Activated T-helper 1 cell treated with Interleukin-2 at 50 U/mL for 16 hours (primary cell): ENCODE results near the gene PDE1A.

Experiments
- DNase-seq: peaks from one replicate; pipeline ENCODE4 v3.0.0-alpha.2; 2020; ENCODE audit warnings: low read depth

PDE1A gene

DNA sequence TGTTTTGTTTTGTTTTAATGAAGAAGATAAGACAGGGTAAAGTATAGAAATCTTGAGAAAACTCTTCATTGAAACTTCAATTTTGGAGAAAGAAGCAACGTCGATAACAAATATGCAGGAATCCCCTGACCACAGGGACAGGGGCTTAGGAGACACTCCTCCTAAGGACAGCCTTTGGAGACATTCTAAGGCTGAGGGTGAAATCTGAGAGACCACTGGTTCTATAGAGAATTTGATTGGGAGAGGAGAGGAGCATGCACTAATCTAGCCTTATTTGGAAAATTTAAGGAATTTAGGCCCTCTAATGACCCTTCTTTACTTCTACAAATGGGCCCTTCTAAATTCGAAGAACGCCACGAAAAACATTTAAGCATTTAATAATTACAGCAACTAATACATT lies 233.5 kb downstream of the PDE1A start:
- no peak for DNase-seq

DNA sequence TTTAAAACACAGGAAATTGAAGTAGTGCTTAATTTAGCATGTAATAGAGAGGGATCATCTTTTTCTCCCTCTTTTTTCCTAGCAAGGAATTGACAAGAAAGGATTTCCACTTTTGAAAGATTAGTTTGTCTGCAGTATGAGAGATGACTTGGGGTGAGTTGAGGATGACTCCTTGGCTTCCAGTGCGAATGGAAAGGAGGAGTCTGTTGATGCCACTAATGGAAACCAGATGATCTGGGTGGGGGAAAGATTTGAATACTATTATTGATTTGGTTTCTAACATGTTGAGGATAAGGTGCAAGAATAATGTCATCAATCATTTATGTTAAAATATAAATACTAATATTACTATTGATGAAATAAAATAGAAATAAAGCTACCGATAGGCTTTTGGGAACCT lies 235.8 kb downstream of the PDE1A start:
- no peak for DNase-seq

DNA sequence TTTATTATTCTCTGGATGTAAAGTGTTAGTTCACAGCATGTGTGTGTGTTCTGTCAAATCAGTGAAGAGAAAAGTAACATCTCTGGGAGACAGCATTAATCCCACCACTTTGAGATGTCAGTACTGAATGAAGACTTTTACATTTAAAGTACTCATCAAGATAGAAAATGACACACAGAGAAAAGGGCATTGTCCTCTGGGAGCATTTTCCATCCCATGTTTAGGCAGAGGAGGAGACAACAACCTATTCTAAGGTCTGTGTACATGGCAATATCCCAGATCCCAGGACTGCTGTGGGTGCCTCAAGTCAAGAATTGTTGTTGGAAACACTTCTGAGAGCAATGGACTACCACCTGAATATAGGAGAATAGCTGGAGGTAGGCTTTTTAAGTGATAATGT lies 239.7 kb downstream of the PDE1A start:
- no peak for DNase-seq

DNA sequence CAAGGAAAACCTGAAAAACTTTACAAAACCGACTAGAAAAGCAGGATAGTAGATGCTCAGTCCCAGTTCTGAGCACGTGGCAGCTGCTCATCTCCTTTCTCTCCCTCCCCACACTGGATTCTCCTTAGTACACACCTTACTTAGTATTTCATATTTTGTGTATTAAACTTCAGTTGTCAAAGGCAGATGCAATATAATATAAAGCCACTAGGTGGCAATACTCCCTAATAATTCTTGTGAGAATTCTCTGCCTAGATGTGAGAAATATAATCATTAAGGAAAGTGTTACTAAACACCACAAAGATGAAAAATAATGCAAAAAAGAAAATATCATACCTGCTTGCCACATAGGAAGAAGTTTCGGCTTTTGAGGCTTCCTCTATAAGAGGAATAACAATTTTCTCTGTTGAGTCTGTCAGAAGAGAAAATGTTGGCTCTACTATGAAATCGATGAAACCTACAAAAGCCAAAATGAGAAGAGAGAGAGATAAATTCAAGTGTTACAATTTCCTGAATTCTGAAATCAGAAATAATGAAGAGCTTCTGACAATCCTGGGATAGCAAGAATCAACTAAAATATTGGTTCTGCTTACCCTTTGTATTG lies 240.6 kb downstream of the PDE1A start:
- DNase-seq = no peak

DNA sequence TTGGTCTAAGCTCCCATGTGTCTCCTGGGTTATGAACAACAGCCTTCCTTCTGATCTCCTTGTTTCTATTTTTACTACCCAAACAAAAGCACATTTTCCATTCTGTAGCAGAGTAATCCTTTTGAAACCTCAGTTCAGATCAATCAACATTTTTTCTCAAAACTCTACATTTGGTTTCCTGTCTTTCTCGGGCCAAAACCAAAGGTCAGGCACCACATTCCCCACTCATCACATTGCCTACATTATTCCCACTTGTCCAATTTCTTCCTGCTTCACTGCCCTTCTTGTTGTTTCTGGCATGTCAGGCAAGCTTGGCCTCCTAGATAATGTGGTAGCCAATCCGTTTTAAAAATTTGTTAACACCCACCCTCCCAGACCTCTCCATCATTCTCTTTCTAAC lies 244.4 kb downstream of the PDE1A start:
- DNase-seq = no peak

DNA sequence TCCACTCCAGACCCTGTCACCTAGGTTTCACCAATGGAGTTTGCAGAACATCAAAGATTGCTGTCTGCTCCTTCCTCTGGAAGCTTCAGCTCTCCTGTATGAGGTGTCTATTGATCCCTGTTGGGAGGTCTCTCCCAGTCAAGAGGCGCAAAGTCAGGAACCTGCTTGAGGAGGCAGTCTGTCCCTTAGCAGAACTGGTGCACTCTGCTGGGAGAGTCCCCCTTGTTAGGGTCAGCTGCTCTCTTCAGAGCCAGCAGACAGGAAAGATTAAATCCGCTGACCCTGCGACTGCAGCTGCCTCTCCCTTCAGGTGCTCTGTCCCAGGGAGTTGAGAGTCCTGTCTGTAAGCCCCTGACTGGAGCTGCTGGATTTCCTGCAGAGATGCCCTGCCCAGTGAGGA lies 245.5 kb downstream of the PDE1A start:
- DNase-seq = no peak

DNA sequence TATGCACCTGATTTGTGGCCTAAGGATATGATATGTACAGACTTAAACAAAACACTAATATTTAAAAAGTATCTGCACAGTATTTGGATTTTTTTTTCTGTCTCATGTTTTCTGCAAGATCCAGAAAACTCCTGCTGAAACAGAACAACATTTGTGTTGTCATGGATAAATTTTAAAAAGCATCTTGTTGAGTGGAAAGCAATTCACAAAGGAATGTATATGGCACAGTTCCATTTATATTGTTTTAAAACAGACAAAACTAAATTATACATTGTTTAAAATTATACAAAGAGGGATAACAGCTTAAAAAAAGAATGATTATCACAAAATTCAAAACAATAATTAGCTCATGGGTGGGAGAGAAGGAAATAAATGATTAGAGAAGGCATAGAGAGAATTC lies 247.7 kb downstream of the PDE1A start:
- DNase-seq = no peak

DNA sequence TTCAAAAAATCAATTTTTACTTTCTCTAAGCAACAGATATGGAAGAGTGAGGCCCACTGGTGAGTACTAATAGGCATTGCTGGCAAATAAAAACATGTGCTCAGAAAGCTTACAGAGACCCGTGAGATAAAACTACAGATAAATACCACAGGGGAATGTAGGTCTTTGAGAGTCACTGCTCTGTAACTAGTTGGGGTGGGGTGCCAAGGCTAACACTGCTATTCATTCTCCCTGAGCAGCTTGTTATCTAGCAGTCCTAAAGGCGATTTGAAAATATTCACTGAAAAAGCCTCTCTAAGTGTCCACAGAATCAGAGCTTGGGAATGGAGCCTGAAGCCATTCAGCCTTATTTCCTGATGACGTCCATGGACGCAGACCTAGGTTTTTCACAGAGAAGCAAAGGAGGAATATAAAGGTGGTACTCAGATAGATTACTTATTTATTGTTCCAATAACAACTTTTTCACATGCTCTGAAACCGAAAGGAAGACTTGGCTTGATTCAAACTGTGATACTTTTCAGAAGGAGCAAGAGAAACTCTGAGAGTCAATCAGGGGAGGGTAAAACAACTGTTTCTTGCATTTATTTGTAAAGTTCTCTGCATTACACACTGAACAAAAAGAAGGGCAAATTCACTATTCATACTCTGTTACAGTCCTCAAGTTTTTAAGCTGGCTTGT lies 252.8 kb downstream of the PDE1A start:
- DNase-seq = no peak

DNA sequence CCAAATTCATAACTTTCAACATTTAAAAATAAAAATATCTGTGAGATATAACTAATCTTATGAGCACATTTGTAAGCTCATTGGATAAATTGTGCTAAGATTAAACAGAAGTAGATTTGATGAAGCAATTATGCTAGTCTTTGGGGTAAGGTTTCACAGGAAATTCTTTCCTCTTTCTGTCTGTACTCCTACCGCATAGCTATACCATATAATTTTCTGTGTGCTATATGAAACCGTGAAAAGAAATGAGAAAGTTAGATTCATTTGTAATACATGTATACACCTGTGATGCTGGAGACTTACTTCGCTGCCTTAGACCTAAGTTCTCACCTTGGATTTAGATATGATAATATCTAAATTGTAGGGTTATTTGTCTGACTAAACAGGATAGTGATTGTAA lies 256.5 kb downstream of the PDE1A start:
- no peak for DNase-seq

DNA sequence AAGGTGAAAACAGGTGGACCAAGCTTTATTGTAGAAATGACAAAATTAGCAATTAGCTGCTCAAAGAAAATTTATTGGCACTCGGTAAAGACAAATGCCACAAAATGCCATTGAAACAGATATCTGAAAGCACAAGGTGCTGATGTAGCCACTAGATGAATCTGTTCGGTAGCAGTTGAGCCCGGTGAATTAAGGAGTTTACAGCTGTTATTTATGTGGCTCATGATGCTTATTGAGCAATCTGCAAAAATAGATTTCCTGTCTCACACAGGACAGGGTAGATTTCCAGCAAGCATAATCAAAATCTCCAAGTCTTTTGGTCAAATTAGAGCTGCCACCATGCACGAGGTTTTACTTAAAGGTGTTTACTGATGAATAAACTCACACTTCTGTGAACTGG lies 259.0 kb downstream of the PDE1A start:
- DNase-seq = no peak

DNA sequence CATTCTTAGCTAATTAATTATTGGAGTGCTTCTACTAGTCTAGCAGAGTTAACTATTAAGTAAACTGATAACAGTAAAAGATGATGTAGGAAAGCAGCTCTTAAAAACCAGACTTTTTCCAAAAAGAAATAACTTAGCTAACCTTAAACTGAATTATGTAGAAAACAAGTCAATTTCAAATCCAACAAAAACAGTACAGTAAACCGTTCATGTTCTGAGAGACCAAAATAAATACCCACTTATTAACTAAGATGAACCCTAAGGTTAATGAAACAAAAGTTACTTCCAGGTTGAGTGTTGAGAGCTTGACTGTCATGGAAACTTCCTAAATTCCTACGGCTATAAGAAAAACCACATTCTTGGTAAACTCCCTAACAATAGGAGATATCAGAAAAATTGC lies 260.0 kb downstream of the PDE1A start:
- no peak for DNase-seq

DNA sequence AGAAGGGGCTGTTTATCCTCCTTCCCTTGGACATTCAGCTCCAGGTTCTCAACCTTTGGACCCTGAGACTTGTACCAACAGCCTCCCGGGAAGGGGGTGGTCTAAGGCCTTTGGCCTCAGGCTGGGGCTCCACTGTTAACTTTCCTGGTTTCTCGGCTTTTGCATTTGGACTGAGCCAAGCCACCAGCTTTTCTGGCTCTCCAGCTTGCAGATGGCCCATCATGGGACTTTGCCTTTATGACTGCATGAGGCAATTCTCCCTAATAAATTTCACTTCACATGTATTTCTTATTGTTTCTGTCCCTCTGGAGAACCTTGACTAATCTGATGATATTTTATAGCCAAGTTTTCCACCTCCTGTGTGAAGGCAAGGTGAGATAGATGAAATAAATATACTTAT lies 260.4 kb downstream of the PDE1A start:
- DNase-seq = no peak

DNA sequence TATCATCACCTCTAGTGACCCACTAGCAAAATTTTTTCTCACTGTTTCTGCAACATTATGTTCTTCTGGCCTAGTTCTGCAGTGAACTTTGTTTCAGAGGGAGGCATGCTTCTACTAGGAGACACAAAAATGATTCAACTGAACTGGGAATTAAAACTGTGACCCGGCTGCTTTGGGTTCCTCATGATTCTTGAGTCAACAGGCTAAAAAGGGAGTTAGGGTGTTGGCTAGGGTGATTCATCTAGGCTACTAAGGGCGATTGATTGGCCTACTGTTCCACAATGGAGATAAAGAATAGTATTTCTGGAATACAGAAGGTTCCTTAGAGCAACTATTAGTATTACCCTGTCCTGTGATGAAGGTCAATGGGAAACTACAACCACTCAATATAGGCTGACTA lies 261.6 kb downstream of the PDE1A start:
- no peak for DNase-seq

DNA sequence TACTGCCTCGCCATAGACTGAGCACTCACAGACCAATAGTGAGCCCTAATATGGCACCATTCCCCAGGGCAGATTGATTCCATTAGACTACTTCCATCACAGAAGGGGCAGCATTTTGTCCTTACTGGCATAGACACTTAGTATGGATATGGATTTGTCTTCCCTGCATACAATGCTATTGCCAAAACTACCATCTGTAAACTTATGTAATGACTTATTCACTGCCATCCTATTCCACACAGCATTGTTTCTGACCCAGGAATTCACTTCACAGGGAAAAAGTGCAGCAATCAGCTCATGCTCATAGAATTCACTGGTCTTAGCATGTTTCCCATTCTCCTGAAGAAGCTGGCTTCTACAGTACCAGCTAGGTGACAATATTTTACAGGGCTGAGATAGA lies 262.1 kb downstream of the PDE1A start:
- DNase-seq = no peak

DNA sequence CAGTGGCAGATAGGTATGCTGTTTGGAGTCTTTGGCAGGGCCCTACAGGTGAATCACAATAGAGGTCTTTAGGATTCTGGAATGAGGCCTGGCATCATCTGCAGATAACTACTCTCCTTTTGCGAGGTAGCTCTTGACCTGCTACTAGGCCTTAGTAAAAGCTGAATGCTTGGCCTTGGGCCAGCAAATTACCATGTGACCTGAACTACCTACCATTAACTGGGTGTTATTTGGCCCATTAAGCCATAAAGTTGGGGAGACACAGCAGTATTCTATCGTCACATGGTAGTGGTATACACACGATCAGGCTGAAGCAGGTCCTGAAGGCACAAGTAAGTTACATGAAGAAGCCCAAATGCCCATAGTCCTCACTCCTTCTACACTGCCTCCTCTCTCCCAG lies 263.0 kb downstream of the PDE1A start:
- no peak for DNase-seq

DNA sequence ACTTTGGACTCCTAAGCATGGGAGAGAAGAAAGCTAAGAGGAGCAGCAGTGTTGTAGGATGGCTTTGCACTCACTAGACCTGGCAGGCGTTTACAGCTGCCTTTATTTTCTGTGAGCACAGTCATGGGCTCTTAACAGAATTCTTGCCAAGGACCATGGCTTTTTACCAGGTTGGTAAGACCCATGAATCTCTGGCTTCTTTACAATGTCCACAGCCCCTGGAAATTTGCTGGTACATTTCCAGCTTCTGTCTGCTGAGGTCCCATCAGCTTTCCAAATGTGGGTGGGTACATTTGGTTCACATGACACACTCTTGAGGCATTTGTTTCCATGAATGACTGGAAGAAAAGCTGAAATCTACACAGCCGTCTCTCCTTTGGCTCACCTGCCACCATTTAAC lies 278.5 kb downstream of the PDE1A start:
- DNase-seq = no peak

DNA sequence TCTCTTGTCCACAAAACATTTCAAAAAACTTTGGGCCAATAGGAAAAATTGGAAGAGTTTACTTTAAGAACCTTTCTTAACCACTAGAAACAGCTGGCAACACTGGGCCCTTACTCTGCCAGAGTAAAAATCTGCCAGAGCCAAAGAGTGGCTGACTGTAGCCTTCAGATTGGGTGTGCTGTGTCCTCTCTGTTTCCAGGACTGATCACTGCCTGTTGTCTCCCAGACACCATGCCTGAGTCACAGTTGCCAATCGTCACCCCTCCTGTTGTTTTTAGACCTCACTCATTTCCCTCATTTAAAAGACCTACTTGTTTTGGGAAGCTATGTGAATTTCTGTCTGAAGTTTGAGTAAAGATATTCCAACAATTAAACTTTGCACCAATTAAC lies 282.1 kb downstream of the PDE1A start:
- no peak for DNase-seq

DNA sequence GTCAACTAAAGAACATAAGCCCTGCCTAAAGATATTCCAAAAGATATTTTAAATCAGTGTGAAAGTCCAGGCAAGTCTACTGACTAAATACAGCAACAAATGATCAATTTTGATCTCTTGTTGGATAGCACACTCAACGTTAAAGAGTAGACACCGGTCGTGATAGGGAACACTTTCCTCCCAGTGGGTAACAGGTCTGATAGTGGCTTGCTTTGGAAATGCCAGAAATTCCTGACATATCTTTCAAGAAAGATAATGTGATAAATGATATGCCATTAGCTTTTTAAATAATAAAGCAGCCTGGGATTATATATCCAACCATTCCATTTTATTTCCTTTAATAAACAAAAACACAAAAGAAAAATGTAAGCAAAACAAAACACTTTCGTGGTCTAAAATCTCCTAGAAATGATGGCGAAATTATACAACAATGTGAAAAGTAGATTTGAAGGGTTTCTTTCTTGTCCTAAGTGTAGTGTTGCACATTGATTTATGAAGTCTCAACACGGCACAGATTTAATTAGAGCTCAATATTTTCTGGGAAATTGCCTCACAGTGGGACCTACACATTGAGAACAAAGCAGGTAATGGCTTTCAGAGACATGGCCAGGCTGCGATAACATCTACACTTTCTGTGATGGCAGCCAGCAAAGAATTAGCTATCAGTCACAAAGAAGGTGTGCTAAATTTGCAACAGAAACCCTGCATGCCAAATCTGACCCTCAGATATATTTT lies 282.6 kb downstream of the PDE1A start:
- no peak for DNase-seq

DNA sequence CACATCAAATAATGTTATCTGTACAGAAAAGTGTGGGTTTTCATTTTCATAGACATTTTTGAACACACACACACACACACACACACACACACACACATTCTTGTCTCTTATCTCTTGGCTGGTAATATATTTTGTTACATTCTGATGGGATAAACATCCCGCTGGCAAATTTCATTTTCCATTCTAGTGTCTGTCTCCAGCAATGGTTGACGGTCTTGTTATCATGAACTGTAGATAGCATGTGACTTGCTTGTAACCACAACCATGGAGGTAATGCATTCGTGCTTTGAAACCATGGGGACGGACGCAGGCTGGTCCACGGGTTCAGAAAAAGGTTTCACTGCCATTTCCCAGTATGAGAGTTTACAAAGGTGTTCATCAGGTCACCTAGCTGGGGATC lies 284.8 kb downstream of the PDE1A start:
- no peak for DNase-seq

DNA sequence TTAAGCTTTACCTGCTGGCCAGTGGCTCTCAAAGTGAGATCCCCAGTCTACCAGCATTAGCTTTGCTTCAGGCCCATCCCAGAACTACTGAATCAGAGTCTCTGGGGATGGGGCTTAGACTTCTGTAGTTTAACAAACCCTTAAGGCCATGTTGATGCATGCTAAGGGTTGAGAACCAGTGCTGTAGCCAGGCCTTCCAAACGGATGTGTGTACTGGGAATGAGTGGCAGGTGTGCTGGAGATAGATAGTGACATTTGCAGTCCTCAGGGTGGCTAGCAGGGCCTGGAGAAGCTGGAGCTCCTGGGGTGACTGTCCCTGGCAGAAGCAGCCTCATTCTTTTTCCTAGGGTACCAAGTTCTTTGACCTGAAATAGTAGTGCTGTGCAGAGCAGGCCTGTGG lies 292.6 kb downstream of the PDE1A start:
- no peak for DNase-seq

DNA sequence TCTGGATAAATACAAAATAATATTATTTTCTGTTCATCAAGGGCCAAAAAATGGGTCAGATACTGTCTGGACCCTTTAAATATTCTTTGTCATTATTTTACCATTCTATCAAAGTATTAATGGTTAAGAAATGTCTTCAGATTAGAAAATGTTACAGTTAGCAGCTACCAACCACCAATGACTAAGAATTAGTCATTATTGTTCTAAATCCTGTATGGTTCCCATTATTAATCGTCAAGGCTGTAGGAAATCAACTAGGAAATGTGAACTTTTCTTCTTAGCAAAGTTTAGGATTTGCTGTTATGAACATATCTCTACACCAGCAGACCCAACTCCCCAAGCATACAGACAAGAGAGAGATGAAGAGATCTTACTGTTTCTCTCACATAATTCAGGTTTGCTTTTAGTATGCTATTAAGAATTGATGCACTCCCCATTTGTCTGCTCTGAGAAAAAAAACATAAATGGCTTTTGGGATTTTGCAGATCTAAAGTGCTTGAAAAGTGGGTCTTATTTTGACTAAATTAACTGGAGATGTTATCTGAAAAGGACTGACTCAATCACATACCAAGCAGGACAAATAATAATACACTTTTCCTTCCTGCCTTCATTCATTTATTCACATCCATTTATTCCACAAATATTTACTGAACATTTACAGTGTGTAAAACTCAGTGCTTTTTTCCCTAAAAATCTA lies 293.5 kb downstream of the PDE1A start:
- no peak for DNase-seq

DNA sequence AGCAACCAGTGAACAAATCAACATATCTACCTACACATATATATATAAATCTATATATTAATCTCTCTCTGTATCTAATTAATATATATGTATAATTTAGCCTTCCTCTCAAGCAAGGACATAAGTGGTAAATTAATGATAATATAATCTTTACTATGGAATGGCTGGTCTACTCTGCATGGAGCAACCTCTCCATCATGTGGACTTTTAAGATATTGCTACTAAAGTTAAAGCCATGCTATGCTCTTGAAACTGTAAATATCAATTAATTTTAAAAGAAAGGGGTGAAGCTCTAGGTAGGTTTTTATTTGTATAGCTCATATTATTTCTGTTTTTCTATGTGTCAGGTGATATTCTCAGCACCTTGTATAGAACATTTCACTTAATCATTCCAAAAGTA lies 294.2 kb downstream of the PDE1A start:
- no peak for DNase-seq
